HCT116 (cell line): ENCODE measurements around the gene AP1B1. TPM values are rescaled to one million over a fixed set of nuclear protein-coding genes. Genes with fewer than 3 reads are reported as not detected.

Source experiments
- ATAC-seq: fragments of 200-7000 bp; cut with Tn5 transposase; 2 replicates; pipeline ENCODE4 v1.9.1; 2020; ENCODE audit warnings: mild to moderate bottlenecking, moderate library complexity
- BruUV-seq: library from RNA; stranded (reverse); fragments of 400-500 nt; replicated peaks from 2 replicates; lab custom pipeline; 2021; lab: Mats Ljungman, UMichigan
- CTCF ChIA-PET: fragments of 300-600 bp; sonication (Branson Sonifier 250); formaldehyde crosslinking; loops from one replicate; lab custom pipeline; 2021; ENCODE audit warnings: antibody characterized with exemption; lab: Charles Lee
- POLR2A ChIA-PET: fragments of 300-600, 350-600 bp; sonication (Branson Sonifier 250); formaldehyde crosslinking; loops from one replicate; lab custom pipeline; 2021; ENCODE audit warnings: antibody characterized with exemption; lab: Charles Lee
- RAD21 ChIA-PET, 2 experiments: fragments of 300-600 bp; sonication (Branson Sonifier 250); formaldehyde crosslinking; loops; one replicate each; lab custom pipeline; 2023; ENCODE audit warnings: low total read pairs in 2 of 2; ENCODE audit not compliant: uncharacterized antibody in 2 of 2, unreplicated experiment in 2 of 2, low non-redundant PET in 1 of 2; lab: Charles Lee
- DNase-seq: peaks from one replicate; pipeline ENCODE4 v3.0.0-alpha.2; 2010; ENCODE audit warnings: low read depth, low spot score
- H2AFZ ChIP-seq: fragments of 200-600 bp; shearing (Covaris generic), sonication (generic); 2 replicates; pipeline ENCODE4 v1.6.1; 2017; ENCODE audit warnings: low read depth, mixed run types, mixed read lengths, antibody characterized with exemption, low read length; ENCODE audit not compliant: poor library complexity, severe bottlenecking
- H3K27ac ChIP-seq: 2 replicates; pipeline ENCODE4 v1.5.1; 2012; ENCODE audit warnings: low read depth, low read length
- H3K27me3 ChIP-seq: fragments of 200-600 bp; sonication (generic); 2 replicates; pipeline ENCODE4 v1.6.1; 2016; ENCODE audit warnings: mixed run types, low read length, mixed read lengths; ENCODE audit not compliant: insufficient read depth
- H3K36me3 ChIP-seq, 2 experiments: fragments of 200-500 bp in 1 of 2; fragments of 200-600 bp in 1 of 2; sonication (Bioruptor generic) in 1 of 2; sonication (generic) in 1 of 2; 2 replicates each; pipeline versions ENCODE4 v1.5.1 to v1.6.1; 2014 to 2016; ENCODE audit warnings: low read length in 2 of 2, inconsistent platforms in 1 of 2, mixed read lengths in 1 of 2, mixed run types in 1 of 2; ENCODE audit not compliant: insufficient read depth in 2 of 2, control insufficient read depth in 1 of 2
- H3K4me1 ChIP-seq, 2 experiments: fragments of 200-600 bp in 1 of 2; sonication (generic) in 1 of 2; 2 replicates each; pipeline versions ENCODE4 v1.5.1 to v1.6.1; 2012 to 2017; ENCODE audit warnings: low read length in 2 of 2, inconsistent platforms in 1 of 2, mild to moderate bottlenecking in 1 of 2, mixed read lengths in 1 of 2, mixed run types in 1 of 2, moderate library complexity in 1 of 2; ENCODE audit not compliant: insufficient read depth in 2 of 2, control insufficient read depth in 1 of 2
- H3K4me2 ChIP-seq: fragments of 200-600 bp; sonication (generic); 2 replicates; pipeline ENCODE4 v1.6.1; 2017; ENCODE audit warnings: mixed run types, low read length, mixed read lengths
- H3K4me3 ChIP-seq, 2 experiments: fragments of 200-600 bp in 1 of 2; sonication (generic) in 1 of 2; replicated peaks in 1 of 2; 2 replicates each; pipeline ENCODE4 v1.5.1; 2011 to 2016; ENCODE audit warnings: low read length in 2 of 2, control low read depth in 1 of 2, low read depth in 1 of 2, mild to moderate bottlenecking in 1 of 2, mixed read lengths in 1 of 2, mixed run types in 1 of 2
- H3K79me2 ChIP-seq: fragments of 200-600 bp; sonication (generic); 2 replicates; pipeline ENCODE4 v1.6.1; 2017; ENCODE audit warnings: mild to moderate bottlenecking, mixed run types, low read length, moderate library complexity, mixed read lengths; ENCODE audit not compliant: insufficient read depth
- H3K9ac ChIP-seq: fragments of 200-600 bp; sonication (generic); 2 replicates; pipeline ENCODE4 v1.6.1; 2016; ENCODE audit warnings: low read length, mixed read lengths
- H3K9me2 ChIP-seq: fragments of 200-600 bp; sonication (generic), shearing (Covaris generic); 2 replicates; pipeline ENCODE4 v1.6.1; 2017; ENCODE audit warnings: mixed run types, mild to moderate bottlenecking, moderate library complexity; ENCODE audit not compliant: insufficient read depth
- H3K9me3 ChIP-seq, 2 experiments: fragments of 200-500 bp in 1 of 2; fragments of 200-600 bp in 1 of 2; sonication (Bioruptor generic) in 1 of 2; sonication (generic) in 1 of 2; 2 replicates each; pipeline ENCODE4 v1.6.1; 2014 to 2017; ENCODE audit warnings: low read length in 2 of 2, mixed read lengths in 2 of 2, inconsistent platforms in 1 of 2, low read depth in 1 of 2, mild to moderate bottlenecking in 1 of 2, mixed run types in 1 of 2, moderate library complexity in 1 of 2; ENCODE audit not compliant: control insufficient read depth in 1 of 2, insufficient read depth in 1 of 2
- H4K20me1 ChIP-seq: fragments of 200-600 bp; sonication (generic), shearing (Covaris generic); 2 replicates; pipeline ENCODE4 v1.6.1; 2017; ENCODE audit warnings: mixed run types, mild to moderate bottlenecking, moderate library complexity; ENCODE audit not compliant: insufficient read depth
- EGR1 ChIP-seq: IDR thresholded peaks from 2 replicates; pipeline ENCODE4 v1.6.1; 2012; ENCODE audit warnings: low read depth
- ELF1 ChIP-seq: IDR thresholded peaks from 2 replicates; pipeline ENCODE4 v1.6.1; 2012; ENCODE audit warnings: low read depth, borderline replicate concordance
- RAD21 ChIP-seq: IDR thresholded peaks from 2 replicates; pipeline ENCODE4 v1.6.1; 2012; ENCODE audit warnings: low read depth, mild to moderate bottlenecking
- SP1 ChIP-seq: IDR thresholded peaks from 2 replicates; pipeline ENCODE4 v1.6.1; 2012; ENCODE audit warnings: low read depth
- ZNF274 ChIP-seq: fragments of 200-500 bp; sonication (Bioruptor generic); IDR thresholded peaks from 2 replicates; pipeline ENCODE4 v1.6.1; 2014; ENCODE audit warnings: mild to moderate bottlenecking, low read depth, low read length, inconsistent platforms
- intact Hi-C: fragments of 100-400 bp; cut with micrococcal nuclease; formaldehyde crosslinking; loops from 2 replicates; pipeline ENCODE4 v1.10.0; 2022
- total RNA-seq: library from RNA; stranded (reverse); gene quantifications from one replicate; pipeline ENCODE4 v1.2.1, GENCODE V29; 2021; ENCODE audit not compliant: unreplicated experiment
- TF ChIP-seq, protein P1 (sequence below), 3 experiments: fragments of 200-600 bp in 1 of 3; sonication (generic) in 1 of 3; IDR thresholded peaks in 2 of 3; conservative IDR thresholded peaks in 1 of 3; 2 replicates each; pipeline ENCODE4 v1.5.1; 2012 to 2017; ENCODE audit warnings: low read depth in 2 of 3, low read length in 2 of 3, antibody characterized with exemption in 1 of 3, borderline replicate concordance in 1 of 3, control low read depth in 1 of 3, mild to moderate bottlenecking in 1 of 3, mixed read lengths in 1 of 3, mixed run types in 1 of 3, moderate library complexity in 1 of 3; ENCODE audit not compliant: insufficient read depth in 1 of 3

AP1B1 gene
- total RNA-seq, 1 experiment from 2014 or later, result 60.4 TPM

DNA sequence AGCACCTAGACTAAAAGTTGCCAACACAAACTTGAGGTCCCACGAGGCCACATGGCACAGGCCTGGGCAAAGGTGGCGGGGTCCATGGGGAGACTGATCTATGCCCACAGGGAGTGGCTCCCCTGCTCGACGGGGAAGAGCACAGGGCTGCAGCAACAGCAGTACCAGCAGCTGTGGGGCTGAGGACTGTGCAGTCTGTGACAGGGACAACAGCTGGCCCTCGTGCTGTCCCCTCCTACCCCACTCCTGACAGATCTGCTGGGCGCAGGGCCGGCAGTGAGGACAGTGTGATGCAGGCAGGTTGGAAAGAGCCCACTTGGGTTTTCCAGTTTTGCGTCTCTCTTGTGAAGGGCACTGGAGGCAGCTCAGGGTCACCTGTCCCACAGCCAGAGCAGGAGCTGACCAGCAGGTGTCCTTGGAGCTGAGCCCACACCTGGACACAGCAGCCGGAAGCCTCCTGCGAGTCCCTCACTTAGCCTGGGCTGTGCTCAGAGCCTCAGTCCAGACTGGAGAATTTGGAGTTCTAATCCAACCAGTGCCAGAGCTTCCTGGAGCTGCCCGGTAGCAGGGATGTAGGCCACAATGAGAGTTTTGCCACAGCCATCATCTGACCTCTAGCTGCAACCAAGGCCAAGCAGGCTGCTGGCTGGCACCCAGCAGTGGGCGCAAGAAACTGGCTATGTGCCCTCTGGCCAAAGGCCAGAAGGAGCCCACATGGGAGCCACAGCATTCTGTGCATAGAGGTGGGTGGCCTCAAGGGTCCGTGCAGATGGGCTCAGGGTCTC is 85.5 kb downstream of the AP1B1 start:
- ATAC-seq, result no peak
- ChIA-PET POLR2A (interaction anchor here (0.5 to 0.6 kb wide), 2 partner anchors 68 to 148 kb away, joined by 3 to 5 read pairs; no protein-coding TSS in a partner anchor), CTCF (interaction anchor here (1.0 to 1.1 kb wide), 2 partner anchors 12 to 18 kb away, joined by 3 read pairs; no protein-coding TSS in a partner anchor), RAD21 (interaction anchor here in 1 of 2 experiments (0.6 to 1.1 kb wide), 2 partner anchors 41 to 53 kb away, joined by 3 read pairs; no protein-coding TSS in a partner anchor)
- TF ChIP-seq RAD21 (no peak), EGR1 (no peak), ZNF274 (no peak), SP1 (no peak)
- H3K27ac ChIP-seq, result peak overlapping the region; percentile 41; the same call in 1 of the 2 replicates
- no peaks in the 10 kb centered on the region for H3K9me3 ChIP-seq
- no peak overlapping the region for H2AFZ ChIP-seq
- peaks cover 8% of the 10 kb centered on the region; the same call in 1 of the 2 replicates for H4K20me1 ChIP-seq
- H3K4me1 ChIP-seq, result peaks cover 23 to 31% of the 10 kb centered on the region in 2 experiments
- peak overlapping the region; percentile 10; the same call in 1 of the 2 replicates for H3K4me2 ChIP-seq
- no peak for DNase-seq
- intact Hi-C loops, result no loop called here
- H3K27me3 ChIP-seq, result no peaks in the 10 kb centered on the region
- BruUV-seq, result no TSS peak
- no peak overlapping the region for H3K4me3 ChIP-seq
- H3K36me3 ChIP-seq, result peaks cover 16 to 21% of the 10 kb centered on the region in 2 experiments
- no peaks in the 10 kb centered on the region for H3K9me2 ChIP-seq
- peaks cover 7% of the 10 kb centered on the region; the same call in 1 of the 2 replicates for H3K79me2 ChIP-seq
- H3K9ac ChIP-seq, result no peak overlapping the region

DNA sequence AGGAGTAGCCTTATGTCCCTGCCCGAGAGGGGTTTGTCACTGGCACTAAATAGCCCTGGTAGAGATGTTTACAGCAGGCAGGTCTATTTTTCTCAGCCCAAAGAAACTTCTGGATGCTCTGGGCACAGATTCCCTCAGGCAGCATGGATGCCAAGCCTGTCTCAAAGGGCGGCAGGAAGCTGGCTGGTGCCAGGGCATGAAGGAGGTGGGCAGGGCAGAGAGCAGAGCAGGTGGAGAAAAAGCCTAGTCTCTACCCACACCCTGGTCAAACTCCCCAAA is 86.0 kb downstream of the AP1B1 start:
- ChIA-PET RAD21 (no interaction called here), CTCF (interaction anchor here (1.1 kb wide), 1 partner anchor 12 kb away, joined by 3 read pairs; no protein-coding TSS in a partner anchor), POLR2A (no interaction called here)
- TF ChIP-seq SP1 (no peak), ELF1 (no peak)
- TF ChIP-seq, protein P1, sequence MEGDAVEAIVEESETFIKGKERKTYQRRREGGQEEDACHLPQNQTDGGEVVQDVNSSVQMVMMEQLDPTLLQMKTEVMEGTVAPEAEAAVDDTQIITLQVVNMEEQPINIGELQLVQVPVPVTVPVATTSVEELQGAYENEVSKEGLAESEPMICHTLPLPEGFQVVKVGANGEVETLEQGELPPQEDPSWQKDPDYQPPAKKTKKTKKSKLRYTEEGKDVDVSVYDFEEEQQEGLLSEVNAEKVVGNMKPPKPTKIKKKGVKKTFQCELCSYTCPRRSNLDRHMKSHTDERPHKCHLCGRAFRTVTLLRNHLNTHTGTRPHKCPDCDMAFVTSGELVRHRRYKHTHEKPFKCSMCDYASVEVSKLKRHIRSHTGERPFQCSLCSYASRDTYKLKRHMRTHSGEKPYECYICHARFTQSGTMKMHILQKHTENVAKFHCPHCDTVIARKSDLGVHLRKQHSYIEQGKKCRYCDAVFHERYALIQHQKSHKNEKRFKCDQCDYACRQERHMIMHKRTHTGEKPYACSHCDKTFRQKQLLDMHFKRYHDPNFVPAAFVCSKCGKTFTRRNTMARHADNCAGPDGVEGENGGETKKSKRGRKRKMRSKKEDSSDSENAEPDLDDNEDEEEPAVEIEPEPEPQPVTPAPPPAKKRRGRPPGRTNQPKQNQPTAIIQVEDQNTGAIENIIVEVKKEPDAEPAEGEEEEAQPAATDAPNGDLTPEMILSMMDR (IDR thresholded peaks at IDR 0.05 in 2 of 3, conservative IDR thresholded peaks at IDR 0.05 in 1 of 3; ENCODE audit: borderline replicate concordance in 1 of 3, insufficient read depth in 1 of 3, low read depth in 2 of 3, low read length in 2 of 3), result no peak
- Histone ChIP-seq H4K20me1 (peaks cover 8% of the 10 kb centered on the region; the same call in 1 of the 2 replicates), H2AFZ (no peak overlapping the region), H3K27ac (no peak overlapping the region; the same call in 1 of the 2 replicates), H3K27me3 (no peaks in the 10 kb centered on the region), H3K9me2 (no peaks in the 10 kb centered on the region), H3K79me2 (peaks cover 1% of the 10 kb centered on the region; the same call in 1 of the 2 replicates), H3K4me1 (peaks cover 22 to 26% of the 10 kb centered on the region in 2 experiments), H3K4me3 (no peak overlapping the region), H3K36me3 (peaks cover 21 to 27% of the 10 kb centered on the region in 2 experiments), H3K9me3 (no peaks in the 10 kb centered on the region), H3K9ac (no peak overlapping the region), H3K4me2 (no peak overlapping the region)
- ATAC-seq (no peak), DNase-seq (no peak)
- intact Hi-C loops, result no loop called here
- BruUV-seq, result no TSS peak
